ENCODE measurements around the gene ZFR. TPM values are rescaled to one million over a fixed set of nuclear protein-coding genes. Genes with fewer than 3 reads are reported as not detected.

The ZFR gene
- polyA plus RNA-seq, 1 of the 3 experiments (the other 2 are of a cell fraction), result 24.6 TPM

- ChIA-PET POLR2A (no interaction called here), CTCF (interaction anchor here (1.0 to 1.5 kb wide), 2 partner anchors 21 to 155 kb away, joined by 3 to 4 read pairs; no protein-coding TSS in a partner anchor)
- Histone ChIP-seq H3K4me3 (ENCODE audit: low read depth in 2 of 2, low read length in 1 of 2) (no peak overlapping the region), H3K36me3 (replicated peaks in 1 of 2; ENCODE audit: control insufficient read depth in 1 of 2, insufficient read depth in 2 of 2, low read length in 1 of 2) (peaks cover 91 to 93% of the 10 kb centered on the region in 2 experiments), H3K4me1 (ENCODE audit: control insufficient read depth in 1 of 2, insufficient read depth in 2 of 2, low read depth in 1 of 2, low read length in 1 of 2) (no peaks in the 10 kb centered on the region), H4K20me1 (ENCODE audit: insufficient read depth) (no peaks in the 10 kb centered on the region), H3K9ac (no peak overlapping the region), H3K4me2 (no peak overlapping the region), H3K9me2 (no peaks in the 10 kb centered on the region), H3K27ac (ENCODE audit: low read depth in 2 of 2, low read length in 1 of 2) (no peak overlapping the region), H2AFZ (ENCODE audit: low read depth) (no peak overlapping the region), H3K27me3 (ENCODE audit: insufficient read depth) (no peaks in the 10 kb centered on the region), H3K79me2 (ENCODE audit: insufficient read depth) (0 out of 2 replicates have a peak, but pooled peaks cover 4% of the 10 kb centered on the region), H3K9me3 (no peaks in the 10 kb centered on the region), H3F3A (replicated peaks; ENCODE audit: insufficient read depth) (peaks cover 9% of the 10 kb centered on the region)
- DNase-seq, result no peak
- TF ChIP-seq EZH2phosphoT487 (IDR thresholded peaks at IDR 0.05; ENCODE audit: borderline replicate concordance, low read depth), result no peak
- TF ChIP-seq MAX (IDR thresholded peaks at IDR 0.05; ENCODE audit: low read depth), result no peak
- no peak for TF ChIP-seq FOXJ3 (CRISPR knock-in tag; IDR thresholded peaks at IDR 0.05)
- TF ChIP-seq TEAD4 (IDR thresholded peaks at IDR 0.05; ENCODE audit: borderline replicate concordance, insufficient read depth), result no peak
- no peak for TF ChIP-seq ELF1 (IDR thresholded peaks at IDR 0.05)
- no peak for TF ChIP-seq POLR2AphosphoS5 (IDR thresholded peaks at IDR 0.05; ENCODE audit: low read depth, low read length)
- no peak for TF ChIP-seq GABPA (IDR thresholded peaks at IDR 0.05; ENCODE audit: low read depth)
- no peak for TF ChIP-seq REST (IDR thresholded peaks at IDR 0.05; ENCODE audit: low read depth, low read length)
- 92% methylated on average over 3 of the region's 3 CpGs for WGBS (ENCODE audit: low lambda C conversion rate)
Observed at GRCh38 chr5:32387211-32387610, 57.3 kb downstream of the ZFR start.

- no peak for DNase-seq
- no peak overlapping the region for H3K27ac ChIP-seq (ENCODE audit: low read depth in 2 of 2, low read length in 1 of 2)
- H2AFZ ChIP-seq (ENCODE audit: low read depth), result no peak overlapping the region
- H3K79me2 ChIP-seq (ENCODE audit: insufficient read depth), result 0 out of 2 replicates have a peak, but pooled peaks cover 4% of the 10 kb centered on the region
- no peaks in the 10 kb centered on the region for H3K9me2 ChIP-seq
- H3K4me3 ChIP-seq (ENCODE audit: low read depth in 2 of 2, low read length in 1 of 2), result no peak overlapping the region
- TF ChIP-seq RAD21 (IDR thresholded peaks at IDR 0.05; ENCODE audit: low read length) (no peak), TCF12 (IDR thresholded peaks at IDR 0.05) (no peak)
- CTCF ChIA-PET, result no interaction called here
- H3K27me3 ChIP-seq (ENCODE audit: insufficient read depth), result no peaks in the 10 kb centered on the region
- H4K20me1 ChIP-seq (ENCODE audit: insufficient read depth), result no peaks in the 10 kb centered on the region
- peaks cover 88 to 89% of the 10 kb centered on the region in 2 experiments for H3K36me3 ChIP-seq (replicated peaks in 1 of 2; ENCODE audit: control insufficient read depth in 1 of 2, insufficient read depth in 2 of 2, low read length in 1 of 2)
- no peaks in the 10 kb centered on the region for H3K9me3 ChIP-seq
- no peak overlapping the region for H3K4me2 ChIP-seq
- H3K9ac ChIP-seq, result no peak overlapping the region
- peaks cover 9% of the 10 kb centered on the region for H3F3A ChIP-seq (replicated peaks; ENCODE audit: insufficient read depth)
- no peaks in the 10 kb centered on the region for H3K4me1 ChIP-seq (ENCODE audit: control insufficient read depth in 1 of 2, insufficient read depth in 2 of 2, low read depth in 1 of 2, low read length in 1 of 2)
- POLR2A ChIA-PET, result no interaction called here
Observed at GRCh38 chr5:32384621-32385020, 59.9 kb downstream of the ZFR start.
